Mesothelial cell of epicardium (in vitro differentiated cells): Measurements from ENCODE around the gene ZNF516. TPM values are rescaled to one million over a fixed set of nuclear protein-coding genes. Genes with fewer than 3 reads are reported as not detected.
A peak's percentile ranks its signal among the peaks of the same experiment; 100 is the strongest.

Experiments
- DNase-seq, 2 experiments: peaks; one replicate each; pipeline ENCODE4 v3.0.0; 2021; ENCODE audit warnings: low spot score in 2 of 2; ENCODE audit not compliant: unreplicated experiment in 2 of 2
- H3K27ac Mint-ChIP-seq: 2 replicates; pipeline ENCODE4 v1.8.0; 2021; ENCODE audit warnings: mixed read lengths
- H3K27me3 Mint-ChIP-seq: 2 replicates; pipeline ENCODE4 v1.8.0; 2021; ENCODE audit warnings: low read depth, mixed read lengths
- H3K36me3 Mint-ChIP-seq: 2 replicates; pipeline ENCODE4 v1.8.0; 2021; ENCODE audit warnings: mixed read lengths
- H3K4me1 Mint-ChIP-seq: 2 replicates; pipeline ENCODE4 v1.8.0; 2021; ENCODE audit warnings: mixed read lengths
- H3K4me3 Mint-ChIP-seq: 2 replicates; pipeline ENCODE4 v1.8.0; 2021; ENCODE audit warnings: mild to moderate bottlenecking, moderate library complexity, mixed read lengths
- H3K9me3 Mint-ChIP-seq: 2 replicates; pipeline ENCODE4 v1.8.0; 2021; ENCODE audit warnings: mixed read lengths
- CTCF ChIP-seq: fragments of 200-600 bp; sonication (generic); IDR thresholded peaks from one replicate; pipeline ENCODE4 v1.5.0; 2021; ENCODE audit warnings: antibody characterized with exemption; ENCODE audit not compliant: unreplicated experiment
- total RNA-seq: library from RNA; stranded (reverse); gene quantifications from 3 replicates; pipeline ENCODE4 v1.2.1, GENCODE V29; 2021

The ZNF516 gene
- total RNA-seq, 1 donor from 2014 or later = 92.1 TPM

GRCh38 chr18:76455003-76455676 lies 39.9 kb downstream of the ZNF516 start:
- no peak for TF ChIP-seq CTCF
- Mint-ChIP-seq H3K9me3 (no peaks in the 10 kb centered on the region), H3K36me3 (no peaks in the 10 kb centered on the region), H3K4me3 (no peak overlapping the region), H3K27me3 (no peaks in the 10 kb centered on the region), H3K4me1 (peaks cover 78% of the 10 kb centered on the region), H3K27ac (peak overlapping the region; percentile 22)
- DNase-seq = peak in 1 of 2 experiments; percentile 14

- Mint-ChIP-seq H3K27ac (peak overlapping the region; percentile 57), H3K27me3 (no peaks in the 10 kb centered on the region), H3K4me1 (peaks cover 79% of the 10 kb centered on the region), H3K36me3 (no peaks in the 10 kb centered on the region), H3K4me3 (no peak overlapping the region), H3K9me3 (no peaks in the 10 kb centered on the region)
- no peak for TF ChIP-seq CTCF
- no peak for DNase-seq
Measured at GRCh38 chr18:76454418-76454817, 40.6 kb downstream of the ZNF516 start.

GRCh38 chr18:76453932-76454331 lies 41.1 kb downstream of the ZNF516 start:
- no peaks in the 10 kb centered on the region for H3K27me3 Mint-ChIP-seq
- no peak for TF ChIP-seq CTCF
- H3K4me3 Mint-ChIP-seq = no peak overlapping the region
- H3K4me1 Mint-ChIP-seq = peaks cover 84% of the 10 kb centered on the region
- H3K27ac Mint-ChIP-seq = peak overlapping the region; percentile 45
- DNase-seq = no peak
- no peaks in the 10 kb centered on the region for H3K9me3 Mint-ChIP-seq
- H3K36me3 Mint-ChIP-seq = no peaks in the 10 kb centered on the region

- peaks cover 88% of the 10 kb centered on the region for H3K4me1 Mint-ChIP-seq
- H3K36me3 Mint-ChIP-seq = no peaks in the 10 kb centered on the region
- no peak for DNase-seq
- H3K9me3 Mint-ChIP-seq = no peaks in the 10 kb centered on the region
- H3K27me3 Mint-ChIP-seq = no peaks in the 10 kb centered on the region
- H3K4me3 Mint-ChIP-seq = no peak overlapping the region
- H3K27ac Mint-ChIP-seq = peak overlapping the region; percentile 95
- TF ChIP-seq CTCF = no peak
Measured at GRCh38 chr18:76453057-76453561, 41.9 kb downstream of the ZNF516 start.

- Mint-ChIP-seq H3K27ac (peak overlapping the region; percentile 95), H3K4me1 (peaks cover 89% of the 10 kb centered on the region), H3K36me3 (no peaks in the 10 kb centered on the region), H3K4me3 (peak overlapping the region; percentile 71), H3K27me3 (no peaks in the 10 kb centered on the region), H3K9me3 (no peaks in the 10 kb centered on the region)
- no peak for TF ChIP-seq CTCF
- DNase-seq = peak in 1 of 2 experiments; percentile 13
Measured at GRCh38 chr18:76452357-76452756, 42.7 kb downstream of the ZNF516 start.
